Omental fat pad (tissue), 4 donors: ENCODE results near the gene SPATA33. TPM values are rescaled to one million over a fixed set of nuclear protein-coding genes. Genes with fewer than 3 reads are reported as not detected.
A peak's percentile ranks its signal among the peaks of the same experiment; 100 is the strongest.
"Not testable (repeated sequence)": the region's sequence is repeated elsewhere in the genome, so short reads cannot be mapped to it uniquely, and the experiment has no call there.

ENCODE experiments used
- ATAC-seq: fragments of 150-250 bp; one replicate; pipeline ENCODE4 v1.9.1; 2016; ENCODE audit warnings: mild to moderate bottlenecking, moderate library complexity; ENCODE audit not compliant: low FRiP score
- DNase-seq: peaks from one replicate; pipeline ENCODE4 v3.0.0-alpha.2; 2019; ENCODE audit warnings: low spot score
- total RNA-seq, 4 donors: library from RNA; depleted of rRNA; stranded (reverse); fragments of >200 nt; gene quantifications; one replicate each; pipeline ENCODE4 v1.1.0, GENCODE V29; 2016
- TF ChIP-seq, protein P1 (sequence below), 3 donors: fragments of 450-650 bp; IDR thresholded peaks; one replicate each; pipeline ENCODE4 v1.5.1; 2016 to 2017; ENCODE audit warnings: antibody characterized with exemption in 3 of 3, mild to moderate bottlenecking in 3 of 3, moderate library complexity in 2 of 3

SPATA33 gene
- total RNA-seq, 4 donors from 2014 or later, result 1.8 to 7.1 (median 4.3) TPM

DNA sequence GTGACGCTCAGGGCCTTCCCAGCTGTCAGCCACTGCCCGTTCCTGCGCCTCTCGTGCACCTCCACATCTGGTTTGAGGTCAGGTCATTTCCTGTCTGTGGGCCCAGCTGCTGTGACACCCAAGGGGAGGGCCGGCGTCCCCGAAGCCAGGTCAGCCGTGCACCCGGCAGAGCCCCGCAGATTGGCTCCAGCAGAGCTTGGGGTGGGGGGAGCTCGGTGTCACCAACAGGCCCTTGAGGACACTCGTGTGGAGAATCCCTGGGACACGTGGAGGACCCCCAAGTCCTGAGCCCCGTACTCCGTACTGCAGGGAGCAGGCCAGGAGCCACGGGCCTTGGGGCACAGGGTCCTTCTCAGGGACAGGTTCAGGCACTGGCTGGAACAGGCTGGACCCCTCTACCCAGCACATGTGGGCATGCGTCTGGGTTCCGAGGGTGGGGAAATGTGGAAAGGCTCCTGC, 39.1 kb downstream of the SPATA33 start:
- no peak for ATAC-seq
- DNase-seq, result no peak
- TF ChIP-seq, protein P1, sequence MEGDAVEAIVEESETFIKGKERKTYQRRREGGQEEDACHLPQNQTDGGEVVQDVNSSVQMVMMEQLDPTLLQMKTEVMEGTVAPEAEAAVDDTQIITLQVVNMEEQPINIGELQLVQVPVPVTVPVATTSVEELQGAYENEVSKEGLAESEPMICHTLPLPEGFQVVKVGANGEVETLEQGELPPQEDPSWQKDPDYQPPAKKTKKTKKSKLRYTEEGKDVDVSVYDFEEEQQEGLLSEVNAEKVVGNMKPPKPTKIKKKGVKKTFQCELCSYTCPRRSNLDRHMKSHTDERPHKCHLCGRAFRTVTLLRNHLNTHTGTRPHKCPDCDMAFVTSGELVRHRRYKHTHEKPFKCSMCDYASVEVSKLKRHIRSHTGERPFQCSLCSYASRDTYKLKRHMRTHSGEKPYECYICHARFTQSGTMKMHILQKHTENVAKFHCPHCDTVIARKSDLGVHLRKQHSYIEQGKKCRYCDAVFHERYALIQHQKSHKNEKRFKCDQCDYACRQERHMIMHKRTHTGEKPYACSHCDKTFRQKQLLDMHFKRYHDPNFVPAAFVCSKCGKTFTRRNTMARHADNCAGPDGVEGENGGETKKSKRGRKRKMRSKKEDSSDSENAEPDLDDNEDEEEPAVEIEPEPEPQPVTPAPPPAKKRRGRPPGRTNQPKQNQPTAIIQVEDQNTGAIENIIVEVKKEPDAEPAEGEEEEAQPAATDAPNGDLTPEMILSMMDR (IDR thresholded peaks at IDR 0.05), result no peak

- TF ChIP-seq, protein P1 (IDR thresholded peaks at IDR 0.05), result no peak
- ATAC-seq, result no peak
- DNase-seq, result no peak
These were observed 39.6 kb downstream of the SPATA33 start for GRCh38 chr16:89697161-89697615.

GRCh38 chr16:89697616-89698331, 40.1 kb downstream of the SPATA33 start:
- ATAC-seq (no peak), DNase-seq (no peak)
- TF ChIP-seq, protein P1 (IDR thresholded peaks at IDR 0.05), result no peak

DNA sequence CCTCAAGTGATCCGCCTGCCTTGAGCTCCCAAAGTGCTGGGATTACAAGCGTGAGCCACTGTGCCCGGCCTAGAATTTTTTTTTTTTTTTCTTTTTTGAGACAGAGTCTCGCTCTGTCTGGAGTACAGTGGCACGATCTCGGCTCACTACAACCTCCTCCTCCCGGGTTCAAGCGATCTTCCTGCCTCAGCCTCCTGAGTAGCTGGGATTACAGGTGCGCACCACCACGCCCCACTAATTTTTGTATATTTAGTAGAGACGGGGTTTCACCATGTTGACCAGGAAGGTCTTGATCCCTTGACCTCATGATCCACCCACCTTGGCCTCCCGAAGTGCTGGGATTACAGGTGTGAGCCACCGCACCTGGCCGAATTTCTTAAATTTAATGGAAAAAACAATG, 41.1 kb downstream of the SPATA33 start:
- not testable (repeated sequence) for ATAC-seq, DNase-seq

DNA sequence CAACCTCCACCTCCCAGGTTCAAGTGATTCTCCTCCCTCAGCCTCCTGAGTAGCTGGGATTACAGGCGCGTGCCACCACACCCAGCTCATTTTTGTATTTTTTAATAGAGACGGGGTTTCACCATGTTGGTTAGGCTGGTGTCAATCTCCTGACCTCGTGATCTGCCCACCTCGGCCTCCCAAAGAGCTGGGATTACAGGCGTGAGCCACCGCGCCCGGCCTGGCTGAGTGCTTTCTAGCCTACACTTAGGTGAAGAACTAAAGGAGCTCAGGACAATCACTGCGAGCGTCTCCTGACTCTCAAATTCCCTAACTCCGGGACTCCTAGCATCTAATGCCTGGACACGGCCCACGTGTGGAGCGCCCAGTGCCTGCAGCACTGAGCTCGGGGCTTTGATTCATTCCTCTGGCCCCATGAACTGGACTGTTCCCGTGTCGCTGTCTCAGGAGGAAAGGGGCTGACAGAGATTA, 42.0 kb downstream of the SPATA33 start:
- DNase-seq, ATAC-seq: not testable (repeated sequence)

DNA sequence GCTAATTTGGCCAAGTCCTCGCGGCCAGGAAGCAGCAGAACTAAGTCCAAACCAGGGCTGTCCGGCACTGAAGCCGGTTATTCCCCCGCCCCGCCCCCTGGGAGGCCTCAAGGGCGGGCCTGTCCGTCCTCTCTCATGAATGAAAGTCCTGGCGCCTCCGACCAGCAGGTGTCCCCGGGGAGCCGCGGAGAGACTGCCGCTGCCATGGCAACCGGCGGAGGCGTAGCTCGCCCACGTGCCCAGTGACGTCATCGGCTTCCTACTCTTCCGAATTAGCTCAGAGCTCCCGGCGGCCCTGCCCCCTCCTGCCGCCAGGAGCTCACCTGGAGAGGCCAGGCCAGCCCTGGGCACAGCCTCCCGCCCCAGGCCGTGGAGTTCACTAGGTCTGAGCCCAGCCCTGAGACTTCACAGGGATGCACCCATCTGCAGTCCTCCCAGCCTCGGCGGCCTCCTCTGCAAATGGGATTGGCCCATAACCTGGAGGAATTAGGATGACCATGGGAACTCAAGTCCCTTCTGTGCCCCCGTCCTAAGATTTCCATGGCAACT, 42.5 kb downstream of the SPATA33 start:
- TF ChIP-seq, protein P1 (IDR thresholded peaks at IDR 0.05), result peak in 1 of 3 donors; percentile 64
- peak; percentile 99 for DNase-seq
- peak; percentile 79 for ATAC-seq

- TF ChIP-seq, protein P1 (IDR thresholded peaks at IDR 0.05), result no peak
- ATAC-seq, result peak; percentile 17
- no peak for DNase-seq
These were observed 43.2 kb downstream of the SPATA33 start for GRCh38 chr16:89700649-89701424.
